ENCODE results near the gene LAPTM5. TPM values are rescaled to one million over a fixed set of nuclear protein-coding genes. Genes with fewer than 3 reads are reported as not detected.
"Not testable (repeated sequence)": the region's sequence is repeated elsewhere in the genome, so short reads cannot be mapped to it uniquely, and the experiment has no call there.

Gene LAPTM5
- total and polyA plus RNA-seq, 3 donors from 2014 or later = 2.0 to 46.9 (median 16.3) TPM

- peaks cover 28% of the 10 kb centered on the region for H3K4me1 ChIP-seq
- no peak for DNase-seq
- H3K27me3 ChIP-seq = no peaks in the 10 kb centered on the region
- WGBS, 2 donors = 46 to 58% methylated on average over 5 of the region's 5 CpGs
- H3K36me3 ChIP-seq (ENCODE audit: low read depth, missing control alignments) = no peaks in the 10 kb centered on the region
- no peak overlapping the region for H3K4me3 ChIP-seq
- TF ChIP-seq, protein P1, sequence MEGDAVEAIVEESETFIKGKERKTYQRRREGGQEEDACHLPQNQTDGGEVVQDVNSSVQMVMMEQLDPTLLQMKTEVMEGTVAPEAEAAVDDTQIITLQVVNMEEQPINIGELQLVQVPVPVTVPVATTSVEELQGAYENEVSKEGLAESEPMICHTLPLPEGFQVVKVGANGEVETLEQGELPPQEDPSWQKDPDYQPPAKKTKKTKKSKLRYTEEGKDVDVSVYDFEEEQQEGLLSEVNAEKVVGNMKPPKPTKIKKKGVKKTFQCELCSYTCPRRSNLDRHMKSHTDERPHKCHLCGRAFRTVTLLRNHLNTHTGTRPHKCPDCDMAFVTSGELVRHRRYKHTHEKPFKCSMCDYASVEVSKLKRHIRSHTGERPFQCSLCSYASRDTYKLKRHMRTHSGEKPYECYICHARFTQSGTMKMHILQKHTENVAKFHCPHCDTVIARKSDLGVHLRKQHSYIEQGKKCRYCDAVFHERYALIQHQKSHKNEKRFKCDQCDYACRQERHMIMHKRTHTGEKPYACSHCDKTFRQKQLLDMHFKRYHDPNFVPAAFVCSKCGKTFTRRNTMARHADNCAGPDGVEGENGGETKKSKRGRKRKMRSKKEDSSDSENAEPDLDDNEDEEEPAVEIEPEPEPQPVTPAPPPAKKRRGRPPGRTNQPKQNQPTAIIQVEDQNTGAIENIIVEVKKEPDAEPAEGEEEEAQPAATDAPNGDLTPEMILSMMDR (IDR thresholded peaks at IDR 0.05) = no peak
- no peak for TF ChIP-seq POLR2A (IDR thresholded peaks at IDR 0.05)
- H3K9me3 ChIP-seq = no peaks in the 10 kb centered on the region
- H3K27ac ChIP-seq = no peak overlapping the region
- intact Hi-C loops (cut with DNase I; ENCODE audit: low total_unique reads) = no loop called here
Measured at GRCh38 chr1:30790850-30791778, 33.5 kb upstream of the LAPTM5 start.

- H3K36me3 ChIP-seq (ENCODE audit: low read depth, missing control alignments); H3K4me3 ChIP-seq; H3K9me3 ChIP-seq; intact Hi-C loops (cut with DNase I; ENCODE audit: low total_unique reads); H3K27ac ChIP-seq; H3K27me3 ChIP-seq; DNase-seq: not testable (repeated sequence)
- peaks cover 28% of the 10 kb centered on the region for H3K4me1 ChIP-seq
- 86% methylated on average over 5 of the region's 5 CpGs for WGBS, 2 donors
Measured at GRCh38 chr1:30790256-30790525, 32.6 kb upstream of the LAPTM5 start.

- 85 to 88% methylated on average over 11 to 12 of the region's 12 CpGs for WGBS, 2 donors
- no peak for DNase-seq
- Histone ChIP-seq H3K27me3 (no peaks in the 10 kb centered on the region), H3K27ac (no peak overlapping the region), H3K9me3 (no peaks in the 10 kb centered on the region), H3K36me3 (ENCODE audit: low read depth, missing control alignments) (no peaks in the 10 kb centered on the region), H3K4me1 (peaks cover 28% of the 10 kb centered on the region), H3K4me3 (no peak overlapping the region)
- TF ChIP-seq, protein P1 (IDR thresholded peaks at IDR 0.05) = no peak
- no peak for TF ChIP-seq POLR2A (IDR thresholded peaks at IDR 0.05)
- intact Hi-C loops (cut with DNase I; ENCODE audit: low total_unique reads) = no loop called here
Measured at GRCh38 chr1:30789388-30790255, 32.0 kb upstream of the LAPTM5 start.

- WGBS, 2 donors = 53 to 55% methylated on average over 7 to 9 of the region's 9 CpGs
- Histone ChIP-seq H3K36me3 (ENCODE audit: low read depth, missing control alignments) (no peaks in the 10 kb centered on the region), H3K27me3 (no peaks in the 10 kb centered on the region), H3K9me3 (no peaks in the 10 kb centered on the region), H3K4me3 (no peak overlapping the region), H3K4me1 (peaks cover 28% of the 10 kb centered on the region), H3K27ac (peak overlapping the region; percentile 50 to 52)
- intact Hi-C loops (cut with DNase I; ENCODE audit: low total_unique reads) = no loop called here
- peak; percentile 88 for DNase-seq
- TF ChIP-seq, protein P1 (IDR thresholded peaks at IDR 0.05) = no peak
- no peak for TF ChIP-seq POLR2A (IDR thresholded peaks at IDR 0.05)
Measured at GRCh38 chr1:30788580-30789387, 31.2 kb upstream of the LAPTM5 start.
